HepG2 (cell line): ENCODE measurements around the gene GRM2. TPM values are rescaled to one million over a fixed set of nuclear protein-coding genes. Genes with fewer than 3 reads are reported as not detected.

Experiments
- ATAC-seq: fragments of 200-7000 bp; cut with Tn5 transposase; 3 replicates; pipeline ENCODE4 v1.9.1; 2020; ENCODE audit warnings: mild to moderate bottlenecking, moderate library complexity
- BruUV-seq: library from RNA; stranded (reverse); fragments of 400-500 nt; replicated peaks from 2 replicates; lab custom pipeline; 2021; lab: Mats Ljungman, UMichigan
- CTCF ChIA-PET: fragments of 300-600 bp; formaldehyde crosslinking; extraction: SDS; loops from one replicate; lab custom pipeline; 2021; ENCODE audit warnings: low total read pairs, inconsistent platforms, low intra/inter-chr PET ratio; lab: Yijun Ruan, JAX
- POLR2A ChIA-PET: fragments of 350-600 bp; sonication (Branson Sonifier 250); formaldehyde crosslinking; loops from one replicate; lab custom pipeline; 2020; ENCODE audit warnings: antibody characterized with exemption, inconsistent platforms; lab: Yijun Ruan, JAX
- DNase-seq: peaks from one replicate; pipeline ENCODE4 v3.0.0-alpha.2; 2015; ENCODE audit warnings: low spot score
- FAIRE-seq: peaks from 3 replicates; lab custom pipeline; 2011; peaks lifted over from hg19 to GRCh38; lab: Jason Lieb, UNC
- H2AFZ ChIP-seq: one replicate; pipeline ENCODE4 v1.6.1; 2011; ENCODE audit warnings: low read length, inconsistent platforms
- H3K27ac ChIP-seq: fragments of 300-600 bp; 3 replicates; pipeline ENCODE4 v1.8.0; 2011; ENCODE audit warnings: mixed run types, mild to moderate bottlenecking, mixed read lengths, low read length, inconsistent platforms; ENCODE audit not compliant: insufficient read depth; ENCODE audit errors: extremely low read length
- H3K27me3 ChIP-seq, 2 experiments: fragments of 200-600 bp in 1 of 2; 2 replicates in 1 of 2; 3 replicates in 1 of 2; pipeline versions ENCODE4 v1.6.0 to v1.8.0; 2011; ENCODE audit warnings: low read length in 2 of 2, mild to moderate bottlenecking in 2 of 2, moderate library complexity in 2 of 2, inconsistent platforms in 1 of 2; ENCODE audit not compliant: insufficient read depth in 2 of 2, control insufficient read depth in 1 of 2
- H3K36me3 ChIP-seq, 2 experiments: fragments of 200-600 bp in 1 of 2; replicated peaks in 1 of 2; 2 replicates in 1 of 2; 3 replicates in 1 of 2; pipeline versions ENCODE4 v1.5.1 to v1.8.0; 2011; ENCODE audit warnings: low read length in 2 of 2, inconsistent platforms in 1 of 2; ENCODE audit not compliant: insufficient read depth in 2 of 2, control insufficient read depth in 1 of 2
- H3K4me1 ChIP-seq: 2 replicates; pipeline ENCODE4 v1.5.1; 2012; ENCODE audit warnings: low read length, inconsistent platforms; ENCODE audit not compliant: insufficient read depth
- H3K4me2 ChIP-seq: 2 replicates; pipeline ENCODE4 v1.6.0; 2011; ENCODE audit warnings: low read depth, low read length, inconsistent platforms
- H3K4me3 ChIP-seq, 3 experiments: fragments of 200-600 bp in 1 of 3; sonication (generic), shearing (Covaris generic) in 1 of 3; replicated peaks in 1 of 3; 2 replicates each; pipeline ENCODE4 v1.5.1; 2011 to 2016; ENCODE audit warnings: low read length in 3 of 3, inconsistent platforms in 2 of 3, low read depth in 2 of 3, mild to moderate bottlenecking in 2 of 3, control low read depth in 1 of 3, mixed read lengths in 1 of 3; ENCODE audit not compliant: insufficient read depth in 1 of 3
- H3K79me2 ChIP-seq: one replicate; pipeline ENCODE4 v1.6.1; 2011; ENCODE audit warnings: low read length, inconsistent platforms; ENCODE audit not compliant: insufficient read depth
- H3K9ac ChIP-seq: 2 replicates; pipeline ENCODE4 v1.6.0; 2011; ENCODE audit warnings: mild to moderate bottlenecking, low read depth, low read length, inconsistent platforms; ENCODE audit not compliant: insufficient read depth
- H3K9me3 ChIP-seq: 2 replicates; pipeline ENCODE4 v1.5.1; 2012; ENCODE audit warnings: mild to moderate bottlenecking, low read length
- H4K20me1 ChIP-seq: 2 replicates; pipeline ENCODE4 v1.6.0; 2011; ENCODE audit warnings: inconsistent platforms, mild to moderate bottlenecking, low read length, moderate library complexity; ENCODE audit not compliant: insufficient read depth
- CCDC6 ChIP-seq: sonication (generic); formaldehyde crosslinking; IDR thresholded peaks from 2 replicates; pipeline ENCODE4 v1.8.1; 2022; ENCODE audit warnings: mild to moderate bottlenecking, missing genetic modification reagents, moderate library complexity
- GATAD1 ChIP-seq: IDR thresholded peaks from 2 replicates; pipeline ENCODE4 v1.6.1; 2016; ENCODE audit warnings: missing genetic modification reagents, missing compliant biosample characterization
- REPIN1 ChIP-seq: sonication (generic); formaldehyde crosslinking; IDR thresholded peaks from 2 replicates; pipeline ENCODE4 v1.8.0; 2022; ENCODE audit warnings: missing genetic modification reagents, low read depth, mild to moderate bottlenecking, borderline replicate concordance
- SP2 ChIP-seq: sonication (generic); formaldehyde crosslinking; IDR thresholded peaks from 2 replicates; pipeline ENCODE4 v1.5.1; 2020; ENCODE audit warnings: mild to moderate bottlenecking, missing genetic modification reagents
- ZNF749 ChIP-seq: sonication (generic); formaldehyde crosslinking; IDR thresholded peaks from 2 replicates; pipeline ENCODE4 v1.8.0; 2022; ENCODE audit warnings: mild to moderate bottlenecking, missing genetic modification reagents, moderate library complexity, borderline replicate concordance
- ZNF773 ChIP-seq: sonication (generic); formaldehyde crosslinking; IDR thresholded peaks from 2 replicates; pipeline ENCODE4 v1.4.0; 2020; ENCODE audit warnings: missing genetic modification reagents, borderline replicate concordance
- WGBS: methylation state at CpG from one replicate; pipeline ENCODE4 v1.1.6; 2017; ENCODE audit warnings: low lambda C conversion rate; 5-methylcytosine and 5-hydroxymethylcytosine counted together
- in situ Hi-C: cut with HindIII; loops from 2 replicates; pipeline ENCODE4 v1.10.0; 2017; ENCODE audit warnings: low pct_unique_long_range_greater_than_20kb; ENCODE audit not compliant: extremely low pct_ligation_motif_present
- intact Hi-C: fragments of 100-400 bp; cut with micrococcal nuclease; formaldehyde crosslinking; loops from one replicate; pipeline ENCODE4 v1.10.0; 2022; ENCODE audit not compliant: unreplicated experiment
- polyA plus RNA-seq, 8 experiments: library from polyadenylated mRNA; depleted of rRNA in 3 of 8; stranded (reverse) in 7 of 8; unstranded in 1 of 8; fragments of >200 nt; fragmentation: Illumina TruSeq in 4 of 8; extraction: Trizol in 4 of 8; gene quantifications; 2 replicates each; pipeline versions ENCODE4 v1.2.1 to v1.2.3, GENCODE V29; 2011 to 2016; ENCODE audit warnings: low read depth in 4 of 8, missing spikeins in 1 of 8, mixed read lengths in 1 of 8; ENCODE audit not compliant: insufficient read depth in 1 of 8
- total RNA-seq, 5 experiments: library from RNA; depleted of rRNA; stranded (reverse); fragments of >200 nt; fragmentation: Illumina TruSeq; extraction: Trizol; gene quantifications; 2 replicates each; pipeline ENCODE4 v1.2.3, GENCODE V29; 2016; ENCODE audit warnings: low read depth in 1 of 5
- TF ChIP-seq, protein P1 (sequence below): sonication (generic); formaldehyde crosslinking; IDR thresholded peaks from 2 replicates; pipeline ENCODE4 v1.8.0; 2022; ENCODE audit warnings: missing genetic modification reagents, mild to moderate bottlenecking, borderline replicate concordance
- TF ChIP-seq, protein P2 (sequence below): sonication (generic); formaldehyde crosslinking; IDR thresholded peaks from 2 replicates; pipeline ENCODE4; 2020; ENCODE audit warnings: missing genetic modification reagents, mild to moderate bottlenecking, borderline replicate concordance
- TF ChIP-seq, protein P3 (sequence below): sonication (generic); formaldehyde crosslinking; IDR thresholded peaks from 2 replicates; pipeline ENCODE4 v1.5.1; 2020; ENCODE audit warnings: missing genetic modification reagents, mild to moderate bottlenecking, borderline replicate concordance

GRM2 gene
- total and polyA plus RNA-seq, 2 of the 13 experiments (the other 11 are each of a cell fraction or from before 2014, with no cell fraction given), result 0.04 to 0.07 TPM

DNA sequence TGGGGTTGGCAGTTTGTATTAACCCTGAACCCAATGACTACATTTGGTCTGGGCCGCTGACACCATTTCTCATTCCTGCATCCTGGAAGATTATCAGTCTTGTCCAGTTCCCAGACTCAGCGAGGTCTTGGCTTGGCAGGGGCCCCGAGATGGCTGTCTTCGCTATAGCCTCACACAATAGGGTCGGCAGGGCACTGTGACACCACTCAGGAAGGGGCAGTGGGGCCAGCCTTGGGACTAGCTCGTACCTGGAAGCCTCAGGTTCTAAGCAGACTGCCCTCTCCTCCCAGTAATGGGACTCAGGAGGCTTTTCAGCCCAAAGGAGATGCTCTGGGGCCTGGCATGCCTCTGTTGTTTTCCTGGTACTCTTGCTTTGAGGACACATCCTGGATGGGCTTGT, 26.7 kb upstream of the GRM2 start:
- CTCF ChIA-PET, result no interaction called here
- Histone ChIP-seq H3K9me3 (no peaks in the 10 kb centered on the region), H3K9ac (no peak overlapping the region), H3K27ac (no peak overlapping the region), H3K4me2 (no peak overlapping the region), H3K36me3 (peaks cover 16 to 26% of the 10 kb centered on the region in 2 experiments), H3K4me1 (0 out of 2 replicates have a peak, but pooled peaks cover 12% of the 10 kb centered on the region), H3K4me3 (no peak overlapping the region), H3K79me2 (peaks cover 3% of the 10 kb centered on the region), H3K27me3 (no peaks in the 10 kb centered on the region), H2AFZ (no peak overlapping the region), H4K20me1 (peaks cover 4% of the 10 kb centered on the region; the same call in 1 of the 2 replicates)
- in situ Hi-C loops, result loop anchor here (5.0 kb wide), 1 partner anchor 43 kb away; no protein-coding TSS in a partner anchor
- POLR2A ChIA-PET, result interaction anchor here (2.6 kb wide), 1 partner anchor 8 kb away, joined by 13 read pairs; no protein-coding TSS in a partner anchor
- no TSS peak for BruUV-seq
- FAIRE-seq (no peak), DNase-seq (no peak), ATAC-seq (no peak)
- 100% methylated on average over 4 of the region's 6 CpGs for WGBS
- intact Hi-C loops, result no loop called here
- TF ChIP-seq ZNF749 (CRISPR knock-in tag), result no peak
- no peak for TF ChIP-seq CCDC6 (CRISPR knock-in tag)
- TF ChIP-seq, protein P1, sequence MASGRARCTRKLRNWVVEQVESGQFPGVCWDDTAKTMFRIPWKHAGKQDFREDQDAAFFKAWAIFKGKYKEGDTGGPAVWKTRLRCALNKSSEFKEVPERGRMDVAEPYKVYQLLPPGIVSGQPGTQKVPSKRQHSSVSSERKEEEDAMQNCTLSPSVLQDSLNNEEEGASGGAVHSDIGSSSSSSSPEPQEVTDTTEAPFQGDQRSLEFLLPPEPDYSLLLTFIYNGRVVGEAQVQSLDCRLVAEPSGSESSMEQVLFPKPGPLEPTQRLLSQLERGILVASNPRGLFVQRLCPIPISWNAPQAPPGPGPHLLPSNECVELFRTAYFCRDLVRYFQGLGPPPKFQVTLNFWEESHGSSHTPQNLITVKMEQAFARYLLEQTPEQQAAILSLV (CRISPR knock-in tag), result no peak
- TF ChIP-seq, protein P2, sequence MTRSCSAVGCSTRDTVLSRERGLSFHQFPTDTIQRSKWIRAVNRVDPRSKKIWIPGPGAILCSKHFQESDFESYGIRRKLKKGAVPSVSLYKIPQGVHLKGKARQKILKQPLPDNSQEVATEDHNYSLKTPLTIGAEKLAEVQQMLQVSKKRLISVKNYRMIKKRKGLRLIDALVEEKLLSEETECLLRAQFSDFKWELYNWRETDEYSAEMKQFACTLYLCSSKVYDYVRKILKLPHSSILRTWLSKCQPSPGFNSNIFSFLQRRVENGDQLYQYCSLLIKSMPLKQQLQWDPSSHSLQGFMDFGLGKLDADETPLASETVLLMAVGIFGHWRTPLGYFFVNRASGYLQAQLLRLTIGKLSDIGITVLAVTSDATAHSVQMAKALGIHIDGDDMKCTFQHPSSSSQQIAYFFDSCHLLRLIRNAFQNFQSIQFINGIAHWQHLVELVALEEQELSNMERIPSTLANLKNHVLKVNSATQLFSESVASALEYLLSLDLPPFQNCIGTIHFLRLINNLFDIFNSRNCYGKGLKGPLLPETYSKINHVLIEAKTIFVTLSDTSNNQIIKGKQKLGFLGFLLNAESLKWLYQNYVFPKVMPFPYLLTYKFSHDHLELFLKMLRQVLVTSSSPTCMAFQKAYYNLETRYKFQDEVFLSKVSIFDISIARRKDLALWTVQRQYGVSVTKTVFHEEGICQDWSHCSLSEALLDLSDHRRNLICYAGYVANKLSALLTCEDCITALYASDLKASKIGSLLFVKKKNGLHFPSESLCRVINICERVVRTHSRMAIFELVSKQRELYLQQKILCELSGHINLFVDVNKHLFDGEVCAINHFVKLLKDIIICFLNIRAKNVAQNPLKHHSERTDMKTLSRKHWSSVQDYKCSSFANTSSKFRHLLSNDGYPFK (CRISPR knock-in tag), result no peak
- no peak for TF ChIP-seq GATAD1 (CRISPR knock-in tag)
- TF ChIP-seq, protein P3, sequence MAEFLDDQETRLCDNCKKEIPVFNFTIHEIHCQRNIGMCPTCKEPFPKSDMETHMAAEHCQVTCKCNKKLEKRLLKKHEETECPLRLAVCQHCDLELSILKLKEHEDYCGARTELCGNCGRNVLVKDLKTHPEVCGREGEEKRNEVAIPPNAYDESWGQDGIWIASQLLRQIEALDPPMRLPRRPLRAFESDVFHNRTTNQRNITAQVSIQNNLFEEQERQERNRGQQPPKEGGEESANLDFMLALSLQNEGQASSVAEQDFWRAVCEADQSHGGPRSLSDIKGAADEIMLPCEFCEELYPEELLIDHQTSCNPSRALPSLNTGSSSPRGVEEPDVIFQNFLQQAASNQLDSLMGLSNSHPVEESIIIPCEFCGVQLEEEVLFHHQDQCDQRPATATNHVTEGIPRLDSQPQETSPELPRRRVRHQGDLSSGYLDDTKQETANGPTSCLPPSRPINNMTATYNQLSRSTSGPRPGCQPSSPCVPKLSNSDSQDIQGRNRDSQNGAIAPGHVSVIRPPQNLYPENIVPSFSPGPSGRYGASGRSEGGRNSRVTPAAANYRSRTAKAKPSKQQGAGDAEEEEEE (CRISPR knock-in tag), result no peak
- no peak for TF ChIP-seq SP2
- TF ChIP-seq ZNF773 (CRISPR knock-in tag), result no peak
- TF ChIP-seq REPIN1 (CRISPR knock-in tag), result no peak
